Ramos (cell line): ENCODE measurements around the gene STOM.

Experiments used
- in situ Hi-C: fragments of 300-500 bp; cut with MboI; formaldehyde crosslinking; loops from one replicate; pipeline ENCODE4 v1.14.3; 2022; ENCODE audit warnings: low sequenced_read_pairs; ENCODE audit not compliant: unreplicated experiment

The STOM gene

DNA sequence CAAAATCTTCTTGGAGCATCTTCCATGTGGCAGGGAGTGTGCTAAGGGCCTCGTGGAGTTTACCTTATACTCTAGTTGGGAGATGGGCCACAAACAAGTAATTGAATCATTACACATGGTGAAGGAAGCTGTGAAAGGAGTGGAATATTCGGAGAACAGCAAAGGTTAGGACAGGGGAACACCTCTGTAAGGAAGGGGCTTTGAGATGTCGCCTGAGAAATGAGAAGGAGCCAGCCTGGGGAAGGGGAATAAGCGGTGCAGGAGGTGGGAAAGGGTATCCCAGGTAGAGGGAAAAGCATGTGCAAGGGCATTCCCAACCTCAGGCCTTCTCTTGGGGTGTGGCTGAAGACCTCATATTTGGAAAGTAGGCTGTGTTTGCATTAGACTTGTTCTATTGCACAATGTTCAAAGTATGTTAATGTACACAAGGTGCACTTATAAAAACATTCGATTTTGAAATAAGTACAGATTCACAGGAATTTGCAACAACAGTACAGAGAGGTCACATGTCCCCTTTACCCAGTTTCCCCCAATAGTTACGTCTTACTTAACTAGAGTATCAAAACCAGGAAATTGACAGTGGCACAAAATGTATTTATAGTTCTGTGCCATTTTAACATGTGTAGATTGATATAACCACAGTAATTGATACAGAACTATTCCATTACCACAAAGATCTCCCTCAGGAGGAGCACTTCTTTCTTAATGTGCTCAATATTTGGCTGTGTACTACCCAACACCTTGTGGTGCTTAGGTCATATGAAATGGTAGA lies 2.4 kb upstream of the STOM start:
- in situ Hi-C loops: no loop called here

DNA sequence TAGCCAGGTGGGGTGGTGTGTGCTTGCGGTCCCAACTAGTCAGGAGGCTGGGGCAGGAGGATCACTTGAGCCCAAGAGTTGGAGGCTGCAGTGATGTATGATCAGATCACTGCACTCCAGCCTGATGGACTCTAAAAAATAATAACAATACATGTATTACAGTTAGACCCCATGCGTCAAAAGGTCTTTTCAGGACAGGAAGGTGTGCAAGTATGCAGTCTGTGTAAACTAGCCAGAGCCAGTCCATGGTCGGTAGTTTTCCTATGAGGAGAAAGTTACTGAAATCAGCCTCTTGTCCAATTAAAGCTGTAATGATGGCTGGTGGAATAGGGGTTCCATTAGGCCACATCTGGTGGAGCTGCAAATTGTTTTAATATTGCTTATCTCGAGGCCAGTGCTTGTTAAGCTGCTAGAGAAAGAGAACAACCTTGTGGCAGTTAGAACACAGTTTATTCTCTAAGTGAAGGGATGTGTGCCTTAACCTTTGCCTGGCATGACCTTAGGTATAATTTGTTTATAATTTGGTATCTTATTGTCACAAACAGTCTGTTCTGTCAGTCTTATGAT lies 1.5 kb upstream of the STOM start:
- in situ Hi-C loops: no loop called here

DNA sequence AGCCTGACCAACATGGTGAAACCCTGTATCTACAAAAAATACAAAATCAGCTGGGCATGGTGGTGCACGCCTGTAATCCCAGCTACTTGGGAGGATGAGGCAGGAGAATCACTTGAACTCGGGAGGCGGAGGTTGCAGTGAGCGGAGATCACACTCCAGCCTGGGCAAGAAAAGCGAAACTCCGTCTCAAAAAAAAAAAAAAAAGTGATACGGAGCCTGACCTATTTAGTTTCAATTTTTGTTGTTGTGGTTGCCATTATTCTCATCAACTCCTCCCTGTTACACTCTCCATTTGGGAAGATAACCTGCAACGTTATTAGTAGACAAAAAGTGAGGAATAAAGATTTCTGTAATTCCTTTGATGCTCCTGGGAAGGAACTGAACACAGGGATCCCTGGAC lies 1.3 kb downstream of the STOM start:
- in situ Hi-C loops: no loop called here

DNA sequence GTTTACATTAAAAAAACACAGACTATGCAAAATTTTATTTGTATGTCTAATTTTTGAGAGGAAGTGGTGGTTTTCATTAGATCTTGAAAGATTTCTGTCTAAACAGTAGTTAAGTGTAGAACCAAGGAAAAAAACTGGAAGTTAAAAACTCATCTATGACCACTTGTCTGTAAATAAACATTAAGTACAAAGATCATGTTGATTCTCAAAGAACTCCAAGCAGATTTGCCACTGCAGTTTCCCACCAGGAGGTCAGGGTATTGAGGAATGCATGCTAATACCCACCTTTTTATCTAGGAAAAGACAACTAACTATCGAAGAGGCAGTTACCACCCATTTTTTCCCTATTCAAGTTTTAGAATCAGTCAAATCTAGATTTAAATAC lies 1.9 kb downstream of the STOM start:
- in situ Hi-C loops: no loop called here

DNA sequence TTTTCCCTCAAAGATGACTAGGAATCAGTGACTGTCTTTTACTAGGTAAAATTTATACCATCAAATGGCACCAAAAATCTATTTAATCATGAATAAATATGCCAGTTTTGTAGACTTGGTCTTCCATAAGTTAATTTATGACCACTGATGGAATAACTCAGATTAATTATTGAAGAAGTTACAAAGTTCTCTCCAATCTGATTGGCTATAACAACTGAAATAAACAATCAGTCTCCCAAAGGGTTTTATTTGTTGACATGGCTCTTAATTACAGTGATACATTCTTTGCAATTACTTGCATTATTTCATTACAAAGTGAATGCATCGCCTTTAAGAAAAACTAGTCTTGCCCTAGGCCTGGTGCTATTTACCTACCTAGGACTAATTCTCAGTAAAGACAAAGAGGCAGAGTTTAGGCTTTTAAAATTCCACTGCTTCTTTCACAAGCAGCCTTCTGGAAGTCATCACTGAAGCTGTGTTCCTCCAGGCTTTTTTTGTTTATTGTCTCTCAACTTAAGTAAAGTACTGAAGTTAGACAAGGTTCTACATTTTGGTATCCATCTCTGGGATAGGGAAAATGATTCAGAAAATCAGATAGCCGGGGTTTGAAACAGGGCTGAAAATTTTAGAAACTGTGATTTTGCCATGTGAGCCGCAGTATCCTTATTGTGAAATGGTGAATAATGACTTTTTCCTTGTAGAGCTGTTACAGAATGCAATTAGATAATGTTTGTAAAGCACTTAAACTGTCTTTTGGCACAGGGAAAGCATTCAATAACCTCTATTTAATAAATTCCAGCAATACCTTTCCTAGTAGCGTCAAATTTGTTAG lies 2.5 kb downstream of the STOM start:
- in situ Hi-C loops: no loop called here

DNA sequence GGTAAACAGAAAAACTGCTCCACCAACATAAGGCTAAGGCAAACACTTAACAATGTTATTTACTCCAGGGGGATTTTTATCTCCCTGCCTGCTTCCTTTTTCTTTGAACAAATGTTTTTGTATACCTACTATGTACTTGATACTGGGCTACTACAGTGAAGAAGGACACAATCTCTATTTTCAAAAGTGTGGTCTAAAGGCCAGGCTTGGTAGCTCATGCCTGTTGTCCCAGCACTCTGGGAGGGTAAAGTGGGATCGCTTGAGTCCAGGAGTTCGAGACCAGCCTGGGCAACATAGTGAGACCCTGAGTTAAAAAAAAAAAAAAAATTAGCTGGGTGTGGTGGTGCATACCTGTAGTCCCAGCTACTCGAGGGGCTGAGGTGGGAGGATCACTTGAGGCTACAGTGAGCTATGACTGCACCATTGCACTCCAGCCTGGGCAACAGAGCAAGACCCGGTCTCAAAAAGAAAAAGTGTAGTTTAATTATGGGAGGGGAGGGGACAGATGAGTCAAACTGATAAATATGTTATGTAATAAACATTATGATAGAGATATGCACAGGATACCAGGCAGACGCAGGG lies 3.3 kb downstream of the STOM start:
- in situ Hi-C loops: no loop called here

DNA sequence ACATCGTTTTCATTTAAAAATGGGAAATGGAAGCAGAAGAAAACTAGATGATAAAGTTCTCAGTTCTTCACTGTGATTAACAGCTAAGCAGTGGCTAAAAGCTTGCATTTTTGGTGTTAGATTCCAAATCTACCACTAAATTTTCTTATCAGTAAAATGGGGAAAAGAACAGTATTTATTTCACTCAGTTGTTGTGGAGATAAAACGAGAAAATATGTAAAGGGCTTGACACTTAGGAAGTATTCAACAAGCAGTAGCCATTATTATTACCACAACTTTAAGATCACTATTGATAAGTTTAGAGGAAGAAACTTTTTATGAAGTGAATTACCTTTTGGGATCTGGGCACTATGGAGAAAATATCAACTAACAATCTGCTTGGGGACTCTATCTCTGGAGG lies 4.5 kb downstream of the STOM start:
- in situ Hi-C loops: no loop called here

DNA sequence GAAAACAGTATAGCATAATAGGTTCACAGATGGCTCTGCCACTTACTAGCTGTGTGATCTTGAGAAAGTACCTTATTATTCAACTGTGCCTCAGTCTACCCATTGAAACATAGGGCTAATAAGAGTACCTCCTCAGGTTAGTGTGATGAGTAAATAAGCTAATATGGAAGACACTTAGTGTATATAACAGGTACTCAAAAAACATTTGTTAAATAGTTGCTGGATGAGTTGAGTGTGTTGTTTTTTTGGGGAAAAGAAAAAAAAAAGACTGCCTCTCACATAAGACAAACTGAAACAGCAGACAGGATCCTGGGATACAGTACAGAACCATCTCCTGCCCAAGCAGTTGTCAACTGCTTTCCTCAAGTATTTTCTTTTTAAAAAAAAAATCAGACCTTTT lies 5.2 kb downstream of the STOM start:
- in situ Hi-C loops: no loop called here

DNA sequence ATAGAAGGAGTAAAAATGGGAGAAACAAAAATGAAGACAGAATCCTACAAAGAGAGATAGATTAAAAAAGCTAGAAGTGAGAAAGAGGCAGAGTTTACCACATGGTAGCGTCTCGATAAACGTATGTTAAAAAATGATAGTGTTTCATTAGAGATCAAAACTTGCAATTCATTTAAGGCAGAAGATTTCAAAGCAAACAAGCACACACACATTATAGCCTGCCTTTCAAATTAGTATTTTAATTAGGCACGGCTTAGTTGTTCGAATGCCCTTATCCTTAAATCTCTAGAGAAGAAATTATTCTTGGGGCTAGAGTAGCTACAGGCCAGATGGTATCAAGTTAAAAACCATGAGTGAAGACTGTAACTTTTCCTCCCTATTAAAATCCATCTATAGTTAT lies 6.0 kb downstream of the STOM start:
- in situ Hi-C loops: no loop called here

DNA sequence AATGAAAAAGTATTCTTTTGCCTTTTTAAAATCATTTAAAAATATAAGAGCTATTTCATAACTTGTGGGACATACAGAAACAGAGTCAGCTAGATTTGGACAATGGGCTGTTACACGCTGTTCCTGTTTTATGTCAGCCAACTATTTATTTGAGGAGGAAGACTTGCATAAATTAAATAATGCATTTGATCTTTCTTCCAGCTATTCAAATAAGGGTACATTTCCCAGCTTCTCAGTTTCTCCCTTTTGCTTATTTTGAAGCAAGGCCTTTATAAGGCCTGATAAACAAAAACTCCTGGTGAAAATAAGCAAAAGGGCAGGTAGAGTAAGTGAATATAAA lies 6.5 kb downstream of the STOM start:
- in situ Hi-C loops: no loop called here

DNA sequence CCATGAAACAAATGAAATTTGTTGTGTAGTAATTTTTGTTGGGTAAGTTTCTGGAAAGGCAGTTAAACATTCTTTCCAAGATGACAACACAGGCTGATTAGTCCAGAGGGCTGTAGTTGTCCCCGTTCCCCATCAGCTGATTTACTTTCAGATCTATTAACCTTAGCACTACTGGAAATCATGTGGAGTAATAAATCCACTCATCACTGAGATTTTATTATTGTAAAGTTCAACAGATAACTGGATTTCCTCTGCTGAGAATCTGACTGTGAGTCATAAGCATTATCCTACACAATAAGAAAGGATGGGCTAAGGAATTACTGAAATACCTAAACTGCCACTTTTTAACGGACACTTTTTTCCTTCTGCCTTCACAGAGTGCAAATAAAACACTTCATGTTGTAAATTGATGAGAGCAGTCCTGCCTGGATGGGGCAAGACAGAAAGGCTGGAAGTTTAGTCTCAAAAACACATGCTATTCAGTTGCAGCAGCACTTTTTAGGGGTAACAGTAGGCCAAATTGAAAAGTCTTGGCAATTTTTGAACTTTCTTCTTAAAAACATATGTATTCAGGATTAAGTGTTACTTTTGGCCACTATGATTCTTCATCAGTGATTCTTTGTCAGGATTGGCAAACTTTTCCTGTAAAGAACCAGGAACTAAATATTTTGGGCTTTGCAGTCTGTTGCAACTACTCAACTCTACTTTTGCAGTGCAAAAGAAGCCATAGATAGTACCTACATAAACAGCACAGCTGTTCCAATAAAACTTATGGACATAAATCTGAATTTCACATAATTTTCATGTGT lies 7.0 kb downstream of the STOM start:
- in situ Hi-C loops: no loop called here

DNA sequence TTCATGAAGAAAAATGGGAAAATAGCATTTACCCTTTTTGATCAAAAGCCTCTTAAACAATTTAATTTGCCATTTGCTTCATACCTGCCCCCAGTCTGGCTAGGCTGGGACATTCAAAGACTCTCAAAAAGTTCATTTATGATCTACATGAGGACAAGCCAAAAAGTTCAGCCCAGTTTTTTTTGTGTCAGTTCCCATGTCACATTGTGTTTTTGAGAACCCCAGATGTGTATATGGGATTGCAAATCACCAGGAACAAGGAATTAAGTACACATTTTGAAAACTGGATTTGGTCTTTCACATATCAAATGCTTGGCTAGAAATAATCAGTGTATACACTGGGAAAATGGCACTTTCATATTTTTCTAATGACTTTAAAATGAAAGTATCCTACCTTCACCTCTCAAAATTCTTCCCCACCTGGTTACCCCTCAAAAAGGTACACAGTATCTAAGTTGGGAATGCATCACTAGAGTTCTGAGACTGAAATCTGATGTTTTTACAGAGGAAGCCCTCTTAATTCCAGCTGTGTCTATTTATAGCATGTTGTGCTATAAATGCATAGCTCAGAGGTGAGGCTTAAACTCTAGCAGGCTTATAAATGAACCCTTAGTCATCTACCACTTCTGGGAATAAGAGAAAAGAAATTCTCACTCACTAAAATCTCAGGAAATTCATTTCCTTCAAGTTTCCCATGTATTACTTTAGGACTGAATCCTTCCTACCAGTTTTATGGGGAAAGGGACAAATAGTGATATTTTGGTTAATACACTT lies 9.3 kb downstream of the STOM start:
- in situ Hi-C loops: no loop called here

DNA sequence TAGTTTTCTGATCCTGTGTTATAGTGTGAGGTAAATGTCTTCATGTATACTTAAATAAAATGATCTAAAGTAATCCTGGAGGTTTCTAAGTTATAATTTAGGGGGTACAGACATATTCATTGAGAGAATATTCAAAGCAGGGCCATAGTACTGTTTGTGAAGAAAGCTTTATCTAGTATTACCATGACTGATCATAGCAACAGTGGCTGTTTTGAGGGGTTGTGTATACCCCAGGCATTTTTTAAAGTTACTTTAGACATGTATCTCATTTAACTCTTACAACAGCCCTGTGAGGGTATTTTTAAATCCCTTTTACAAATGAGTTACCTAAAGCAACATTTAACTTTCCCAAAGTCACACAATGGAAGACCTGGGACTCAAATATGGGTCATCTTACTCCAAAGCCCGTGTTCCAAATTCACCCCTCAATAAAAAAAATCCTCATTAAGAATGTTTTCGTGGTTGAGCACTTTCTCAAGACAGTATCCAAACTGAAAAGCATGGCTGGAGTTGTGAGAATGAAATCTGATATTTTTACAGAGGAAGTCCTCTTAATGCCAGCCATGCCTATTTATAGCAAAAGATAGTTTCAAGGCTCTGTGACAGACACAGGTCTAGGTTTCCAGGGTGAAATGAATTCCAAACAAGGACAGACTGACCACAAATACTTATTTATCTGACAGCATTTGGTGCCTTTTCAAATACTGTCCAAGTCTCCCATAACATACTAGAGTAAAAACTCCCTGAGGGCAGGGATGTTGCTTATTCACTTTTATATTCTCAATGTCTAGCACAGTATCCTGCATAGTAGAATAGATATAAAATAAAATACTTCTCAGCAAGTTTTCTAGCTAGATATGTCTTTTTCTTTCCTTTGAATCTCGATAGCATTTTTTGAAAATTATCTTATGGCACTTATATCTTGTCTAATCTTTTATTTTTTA lies 10.4 kb downstream of the STOM start:
- in situ Hi-C loops: no loop called here

DNA sequence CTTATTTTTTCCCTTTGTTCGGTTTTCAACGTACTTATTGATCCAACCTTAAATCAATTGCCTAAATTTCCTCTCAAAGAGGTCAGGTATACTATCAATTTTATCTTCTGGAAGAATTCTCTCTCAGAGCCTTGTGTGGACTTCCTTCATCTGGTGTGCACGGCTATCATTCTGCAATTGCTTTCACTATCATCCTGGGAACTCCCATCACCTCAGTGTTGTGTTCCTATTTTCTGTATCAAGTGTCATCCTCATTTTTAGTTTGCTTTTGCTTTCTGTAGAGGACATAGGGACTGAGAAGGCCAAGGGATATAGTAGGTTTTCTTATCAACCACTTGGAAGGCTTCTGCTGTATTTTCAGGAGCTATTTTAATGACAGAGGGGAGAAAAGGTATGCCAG lies 11.3 kb downstream of the STOM start:
- in situ Hi-C loops: no loop called here

DNA sequence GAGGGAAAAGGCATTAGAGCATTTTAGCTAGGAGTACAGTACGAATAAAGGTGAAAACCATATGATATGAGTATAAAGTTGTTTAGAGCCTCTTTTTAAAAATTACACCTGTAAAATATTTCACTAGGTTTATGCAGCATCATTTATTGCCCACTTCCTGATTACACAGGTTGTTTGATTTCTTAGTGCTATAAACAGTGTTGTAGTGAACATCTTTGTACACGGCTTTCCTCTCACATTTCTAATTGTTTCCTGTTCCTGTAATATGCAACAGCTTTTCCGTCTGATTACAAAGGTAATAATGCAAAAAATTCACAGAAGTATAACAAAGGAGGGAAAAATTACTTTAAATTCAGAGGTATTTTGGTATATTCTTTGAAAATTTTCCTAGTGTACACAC lies 13.0 kb downstream of the STOM start:
- in situ Hi-C loops: no loop called here

DNA sequence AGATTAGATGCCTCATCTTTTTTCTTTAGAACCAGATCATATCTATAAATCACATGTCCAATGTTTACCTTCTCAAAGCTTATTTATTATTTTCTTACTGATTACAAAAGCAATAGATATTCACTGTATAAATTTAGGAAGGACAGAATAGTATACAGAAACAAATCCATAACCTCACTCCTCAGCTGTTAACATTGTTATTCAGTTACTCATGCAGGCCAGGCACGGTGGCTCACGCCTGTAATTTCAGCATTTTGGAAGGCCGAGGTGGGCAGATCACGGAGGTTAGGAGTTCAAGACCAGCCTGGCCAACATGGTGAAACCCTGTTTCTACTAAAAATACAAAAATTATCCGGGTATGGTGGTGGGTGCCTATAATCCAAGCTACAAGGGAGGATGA lies 15.3 kb downstream of the STOM start:
- in situ Hi-C loops: no loop called here

DNA sequence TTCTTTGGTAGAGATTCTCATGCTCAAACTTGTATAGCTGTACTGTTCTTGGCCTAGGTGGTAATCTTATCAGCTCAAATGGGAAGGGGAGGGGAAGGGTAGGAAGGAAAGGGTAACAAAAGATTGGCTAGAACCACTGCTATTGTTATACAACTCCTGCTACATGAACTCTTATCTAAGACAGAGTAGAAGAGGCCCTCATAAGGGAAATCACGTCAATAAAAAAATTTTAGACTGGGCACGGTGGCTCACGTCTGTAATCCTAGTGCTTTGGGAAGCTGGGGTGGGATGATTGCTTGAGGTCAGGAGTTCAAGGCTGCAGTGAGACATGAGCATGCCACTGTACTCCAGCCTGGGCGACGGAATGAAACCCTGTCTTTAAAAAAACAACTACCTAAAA lies 15.9 kb downstream of the STOM start:
- in situ Hi-C loops: no loop called here

DNA sequence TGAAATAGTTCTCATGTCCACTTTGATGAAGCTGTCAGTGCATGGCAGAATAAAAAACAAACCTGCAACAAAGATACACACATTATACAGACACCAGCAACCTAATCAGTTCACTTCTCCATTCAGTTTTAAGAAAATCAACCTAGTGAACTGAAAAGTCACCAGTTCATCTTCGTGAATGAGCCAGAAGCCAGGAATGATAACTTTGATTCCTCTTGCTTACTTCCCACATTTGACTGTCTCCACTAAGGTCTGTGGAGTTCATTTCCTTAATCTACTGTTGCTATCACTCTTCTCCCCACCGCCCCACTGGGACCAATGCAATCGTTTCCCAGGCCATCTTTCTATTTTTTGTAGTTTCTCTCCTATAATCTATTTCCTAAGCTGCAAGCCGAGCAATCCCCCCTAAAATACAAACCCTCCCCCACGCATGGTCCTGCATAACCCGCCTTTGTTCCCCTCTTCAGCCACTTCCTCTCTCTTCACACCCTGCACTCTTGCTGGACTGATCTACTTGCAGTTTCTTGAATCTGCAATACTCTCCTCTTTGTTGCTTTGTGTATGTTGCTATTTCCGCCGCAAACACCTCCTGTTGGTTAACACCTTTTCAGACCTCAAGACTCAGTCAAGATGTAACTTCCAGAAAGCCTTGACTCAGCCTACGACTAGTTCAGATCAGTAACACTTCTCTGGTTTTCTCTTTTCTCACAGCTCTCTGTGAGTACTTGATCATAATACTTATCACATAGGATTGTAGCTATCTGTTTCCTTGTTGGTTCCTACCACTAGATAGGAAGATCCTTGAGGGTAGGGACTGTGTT lies 16.6 kb downstream of the STOM start:
- in situ Hi-C loops: no loop called here
